Measurements from ENCODE around the gene IL31RA.

IL31RA gene

GRCh38 chr5:55865831-55866230 lies 14.7 kb downstream of the IL31RA start:
- no peaks in the 10 kb centered on the region for H3K4me1 ChIP-seq (ENCODE audit: low read length)
- no peaks in the 10 kb centered on the region for H4K20me1 ChIP-seq (ENCODE audit: insufficient read depth, low read length)
- H2AFZ ChIP-seq (ENCODE audit: low read depth, low read length): no peak overlapping the region
- no peak overlapping the region for H3K4me2 ChIP-seq (ENCODE audit: low read length)
- H3K79me2 ChIP-seq (ENCODE audit: low read length): no peaks in the 10 kb centered on the region
- H3K27ac ChIP-seq (ENCODE audit: low read length): no peak overlapping the region
- no peaks in the 10 kb centered on the region for H3K27me3 ChIP-seq (ENCODE audit: low read depth, low read length)
- TF ChIP-seq EZH2phosphoT487 (IDR thresholded peaks at IDR 0.05; ENCODE audit: low read depth) (no peak), CTCF (IDR thresholded peaks at IDR 0.05; ENCODE audit: low read depth, low read length) (no peak)
- H3K9ac ChIP-seq (ENCODE audit: low read length): no peak overlapping the region
- H3K36me3 ChIP-seq (replicated peaks; ENCODE audit: low read depth, low read length): no peaks in the 10 kb centered on the region
- H3K4me3 ChIP-seq (ENCODE audit: low read length): no peak overlapping the region
- no peaks in the 10 kb centered on the region for H3K9me3 ChIP-seq (ENCODE audit: insufficient read depth, low read length)

GRCh38 chr5:55866485-55866884 lies 15.3 kb downstream of the IL31RA start:
- no peak overlapping the region for H3K27ac ChIP-seq (ENCODE audit: low read length)
- H3K9ac ChIP-seq (ENCODE audit: low read length): no peak overlapping the region
- H3K27me3 ChIP-seq (ENCODE audit: low read depth, low read length): no peaks in the 10 kb centered on the region
- H2AFZ ChIP-seq (ENCODE audit: low read depth, low read length): no peak overlapping the region
- no peaks in the 10 kb centered on the region for H3K9me3 ChIP-seq (ENCODE audit: insufficient read depth, low read length)
- H4K20me1 ChIP-seq (ENCODE audit: insufficient read depth, low read length): no peaks in the 10 kb centered on the region
- no peak overlapping the region for H3K4me2 ChIP-seq (ENCODE audit: low read length)
- no peak overlapping the region for H3K4me3 ChIP-seq (ENCODE audit: low read length)
- no peaks in the 10 kb centered on the region for H3K79me2 ChIP-seq (ENCODE audit: low read length)
- no peaks in the 10 kb centered on the region for H3K36me3 ChIP-seq (replicated peaks; ENCODE audit: low read depth, low read length)
- TF ChIP-seq CTCF (IDR thresholded peaks at IDR 0.05; ENCODE audit: low read depth, low read length): no peak
- no peak for TF ChIP-seq EZH2phosphoT487 (IDR thresholded peaks at IDR 0.05; ENCODE audit: low read depth)
- no peaks in the 10 kb centered on the region for H3K4me1 ChIP-seq (ENCODE audit: low read length)

- Histone ChIP-seq H3K4me1 (ENCODE audit: low read length) (no peaks in the 10 kb centered on the region), H3K4me2 (ENCODE audit: low read length) (no peak overlapping the region), H3K27me3 (ENCODE audit: low read depth, low read length) (no peaks in the 10 kb centered on the region), H2AFZ (ENCODE audit: low read depth, low read length) (no peak overlapping the region), H3K79me2 (ENCODE audit: low read length) (no peaks in the 10 kb centered on the region), H4K20me1 (ENCODE audit: insufficient read depth, low read length) (no peaks in the 10 kb centered on the region), H3K4me3 (ENCODE audit: low read length) (no peak overlapping the region), H3K9me3 (ENCODE audit: insufficient read depth, low read length) (no peaks in the 10 kb centered on the region), H3K36me3 (replicated peaks; ENCODE audit: low read depth, low read length) (no peaks in the 10 kb centered on the region), H3K27ac (ENCODE audit: low read length) (no peak overlapping the region), H3K9ac (ENCODE audit: low read length) (no peak overlapping the region)
- TF ChIP-seq EZH2phosphoT487 (IDR thresholded peaks at IDR 0.05; ENCODE audit: low read depth): no peak
- TF ChIP-seq CTCF (IDR thresholded peaks at IDR 0.05; ENCODE audit: low read depth, low read length): no peak
These were observed 15.8 kb downstream of the IL31RA start for GRCh38 chr5:55866934-55867333.

- no peaks in the 10 kb centered on the region for H3K9me3 ChIP-seq (ENCODE audit: insufficient read depth, low read length)
- H3K9ac ChIP-seq (ENCODE audit: low read length): no peak overlapping the region
- H3K4me2 ChIP-seq (ENCODE audit: low read length): no peak overlapping the region
- no peak overlapping the region for H3K27ac ChIP-seq (ENCODE audit: low read length)
- no peak overlapping the region for H3K4me3 ChIP-seq (ENCODE audit: low read length)
- H2AFZ ChIP-seq (ENCODE audit: low read depth, low read length): no peak overlapping the region
- no peaks in the 10 kb centered on the region for H3K79me2 ChIP-seq (ENCODE audit: low read length)
- H3K4me1 ChIP-seq (ENCODE audit: low read length): no peaks in the 10 kb centered on the region
- no peaks in the 10 kb centered on the region for H3K27me3 ChIP-seq (ENCODE audit: low read depth, low read length)
- TF ChIP-seq EZH2phosphoT487 (IDR thresholded peaks at IDR 0.05; ENCODE audit: low read depth) (no peak), CTCF (IDR thresholded peaks at IDR 0.05; ENCODE audit: low read depth, low read length) (no peak)
- H4K20me1 ChIP-seq (ENCODE audit: insufficient read depth, low read length): no peaks in the 10 kb centered on the region
- no peaks in the 10 kb centered on the region for H3K36me3 ChIP-seq (replicated peaks; ENCODE audit: low read depth, low read length)
These were observed 17.7 kb downstream of the IL31RA start for GRCh38 chr5:55868846-55869245.

Data from OCI-LY3 (cell line).